ENCODE data around the gene RPS21. TPM values are rescaled to one million over a fixed set of nuclear protein-coding genes. Genes with fewer than 3 reads are reported as not detected.

Gene RPS21
- total and polyA plus RNA-seq, 2 of the 13 experiments (the other 11 are each of a cell fraction or from before 2014, with no cell fraction given): 2,647 to 11,063 TPM

GRCh38 chr20:62405108-62405980 is 18.4 kb downstream of the RPS21 start (continued):
- TF ChIP-seq, protein P1, sequence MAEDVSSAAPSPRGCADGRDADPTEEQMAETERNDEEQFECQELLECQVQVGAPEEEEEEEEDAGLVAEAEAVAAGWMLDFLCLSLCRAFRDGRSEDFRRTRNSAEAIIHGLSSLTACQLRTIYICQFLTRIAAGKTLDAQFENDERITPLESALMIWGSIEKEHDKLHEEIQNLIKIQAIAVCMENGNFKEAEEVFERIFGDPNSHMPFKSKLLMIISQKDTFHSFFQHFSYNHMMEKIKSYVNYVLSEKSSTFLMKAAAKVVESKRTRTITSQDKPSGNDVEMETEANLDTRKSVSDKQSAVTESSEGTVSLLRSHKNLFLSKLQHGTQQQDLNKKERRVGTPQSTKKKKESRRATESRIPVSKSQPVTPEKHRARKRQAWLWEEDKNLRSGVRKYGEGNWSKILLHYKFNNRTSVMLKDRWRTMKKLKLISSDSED (CRISPR knock-in tag; IDR thresholded peaks at IDR 0.05): no peak
- TF ChIP-seq POLR2A (IDR thresholded peaks at IDR 0.05; ENCODE audit: insufficient read depth in 1 of 2, low read depth in 2 of 2, low read length in 2 of 2) (no peak), ZNF577 (CRISPR knock-in tag; IDR thresholded peaks at IDR 0.05; ENCODE audit: borderline replicate concordance, low read depth) (no peak), SP4 (CRISPR knock-in tag; IDR thresholded peaks at IDR 0.05) (peak; percentile 32; the same call in 1 of the 2 replicates), ZFP41 (CRISPR knock-in tag; IDR thresholded peaks at IDR 0.05; ENCODE audit: borderline replicate concordance) (no peak; the same call in 1 of the 2 replicates), XRCC5 (optimal IDR thresholded peaks at IDR 0.05; ENCODE audit: low read length) (peak; percentile 98), POGZ (CRISPR knock-in tag; IDR thresholded peaks at IDR 0.05) (no peak), ZNF850 (CRISPR knock-in tag; conservative IDR thresholded peaks at IDR 0.05) (no peak), ZNF282 (IDR thresholded peaks at IDR 0.05; ENCODE audit: partially characterized antibody) (no peak), CREB1 (IDR thresholded peaks at IDR 0.05) (peak; percentile 99), CREB1 (CRISPR knock-in tag; IDR thresholded peaks at IDR 0.05) (no peak), ZNF180 (CRISPR knock-in tag; IDR thresholded peaks at IDR 0.05; ENCODE audit: borderline replicate concordance, low read depth) (no peak), RFXANK (CRISPR knock-in tag; IDR thresholded peaks at IDR 0.05) (no peak), ZBTB7A (CRISPR knock-in tag; IDR thresholded peaks at IDR 0.05) (0 out of 2 replicates have a peak, but pooled peaks have one; percentile 41), ZNF367 (CRISPR knock-in tag; IDR thresholded peaks at IDR 0.05; ENCODE audit: borderline replicate concordance) (no peak), ZNF329 (CRISPR knock-in tag; IDR thresholded peaks at IDR 0.05; ENCODE audit: low read depth) (no peak), SOX5 (CRISPR knock-in tag; IDR thresholded peaks at IDR 0.05; ENCODE audit: borderline replicate concordance) (no peak), RXRB (CRISPR knock-in tag; IDR thresholded peaks at IDR 0.05; ENCODE audit: borderline replicate concordance) (peak; percentile 22; the same call in 1 of the 2 replicates), NFYB (CRISPR knock-in tag; IDR thresholded peaks at IDR 0.05) (no peak)
- TF ChIP-seq, protein P2, sequence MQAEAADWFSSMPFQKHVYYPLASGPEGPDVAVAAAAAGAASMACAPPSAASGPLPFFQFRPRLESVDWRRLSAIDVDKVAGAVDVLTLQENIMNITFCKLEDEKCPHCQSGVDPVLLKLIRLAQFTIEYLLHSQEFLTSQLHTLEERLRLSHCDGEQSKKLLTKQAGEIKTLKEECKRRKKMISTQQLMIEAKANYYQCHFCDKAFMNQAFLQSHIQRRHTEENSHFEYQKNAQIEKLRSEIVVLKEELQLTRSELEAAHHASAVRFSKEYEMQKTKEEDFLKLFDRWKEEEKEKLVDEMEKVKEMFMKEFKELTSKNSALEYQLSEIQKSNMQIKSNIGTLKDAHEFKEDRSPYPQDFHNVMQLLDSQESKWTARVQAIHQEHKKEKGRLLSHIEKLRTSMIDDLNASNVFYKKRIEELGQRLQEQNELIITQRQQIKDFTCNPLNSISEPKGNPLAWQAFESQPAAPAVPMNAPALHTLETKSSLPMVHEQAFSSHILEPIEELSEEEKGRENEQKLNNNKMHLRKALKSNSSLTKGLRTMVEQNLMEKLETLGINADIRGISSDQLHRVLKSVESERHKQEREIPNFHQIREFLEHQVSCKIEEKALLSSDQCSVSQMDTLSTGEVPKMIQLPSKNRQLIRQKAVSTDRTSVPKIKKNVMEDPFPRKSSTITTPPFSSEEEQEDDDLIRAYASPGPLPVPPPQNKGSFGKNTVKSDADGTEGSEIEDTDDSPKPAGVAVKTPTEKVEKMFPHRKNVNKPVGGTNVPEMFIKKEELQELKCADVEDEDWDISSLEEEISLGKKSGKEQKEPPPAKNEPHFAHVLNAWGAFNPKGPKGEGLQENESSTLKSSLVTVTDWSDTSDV (CRISPR knock-in tag; IDR thresholded peaks at IDR 0.05): no peak
- TF ChIP-seq, protein P3, sequence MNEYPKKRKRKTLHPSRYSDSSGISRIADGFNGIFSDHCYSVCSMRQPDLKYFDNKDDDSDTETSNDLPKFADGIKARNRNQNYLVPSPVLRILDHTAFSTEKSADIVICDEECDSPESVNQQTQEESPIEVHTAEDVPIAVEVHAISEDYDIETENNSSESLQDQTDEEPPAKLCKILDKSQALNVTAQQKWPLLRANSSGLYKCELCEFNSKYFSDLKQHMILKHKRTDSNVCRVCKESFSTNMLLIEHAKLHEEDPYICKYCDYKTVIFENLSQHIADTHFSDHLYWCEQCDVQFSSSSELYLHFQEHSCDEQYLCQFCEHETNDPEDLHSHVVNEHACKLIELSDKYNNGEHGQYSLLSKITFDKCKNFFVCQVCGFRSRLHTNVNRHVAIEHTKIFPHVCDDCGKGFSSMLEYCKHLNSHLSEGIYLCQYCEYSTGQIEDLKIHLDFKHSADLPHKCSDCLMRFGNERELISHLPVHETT (CRISPR knock-in tag; conservative IDR thresholded peaks at IDR 0.05): 0 out of 2 replicates have a peak, but pooled peaks have one; percentile 44
- TF ChIP-seq, protein P4, sequence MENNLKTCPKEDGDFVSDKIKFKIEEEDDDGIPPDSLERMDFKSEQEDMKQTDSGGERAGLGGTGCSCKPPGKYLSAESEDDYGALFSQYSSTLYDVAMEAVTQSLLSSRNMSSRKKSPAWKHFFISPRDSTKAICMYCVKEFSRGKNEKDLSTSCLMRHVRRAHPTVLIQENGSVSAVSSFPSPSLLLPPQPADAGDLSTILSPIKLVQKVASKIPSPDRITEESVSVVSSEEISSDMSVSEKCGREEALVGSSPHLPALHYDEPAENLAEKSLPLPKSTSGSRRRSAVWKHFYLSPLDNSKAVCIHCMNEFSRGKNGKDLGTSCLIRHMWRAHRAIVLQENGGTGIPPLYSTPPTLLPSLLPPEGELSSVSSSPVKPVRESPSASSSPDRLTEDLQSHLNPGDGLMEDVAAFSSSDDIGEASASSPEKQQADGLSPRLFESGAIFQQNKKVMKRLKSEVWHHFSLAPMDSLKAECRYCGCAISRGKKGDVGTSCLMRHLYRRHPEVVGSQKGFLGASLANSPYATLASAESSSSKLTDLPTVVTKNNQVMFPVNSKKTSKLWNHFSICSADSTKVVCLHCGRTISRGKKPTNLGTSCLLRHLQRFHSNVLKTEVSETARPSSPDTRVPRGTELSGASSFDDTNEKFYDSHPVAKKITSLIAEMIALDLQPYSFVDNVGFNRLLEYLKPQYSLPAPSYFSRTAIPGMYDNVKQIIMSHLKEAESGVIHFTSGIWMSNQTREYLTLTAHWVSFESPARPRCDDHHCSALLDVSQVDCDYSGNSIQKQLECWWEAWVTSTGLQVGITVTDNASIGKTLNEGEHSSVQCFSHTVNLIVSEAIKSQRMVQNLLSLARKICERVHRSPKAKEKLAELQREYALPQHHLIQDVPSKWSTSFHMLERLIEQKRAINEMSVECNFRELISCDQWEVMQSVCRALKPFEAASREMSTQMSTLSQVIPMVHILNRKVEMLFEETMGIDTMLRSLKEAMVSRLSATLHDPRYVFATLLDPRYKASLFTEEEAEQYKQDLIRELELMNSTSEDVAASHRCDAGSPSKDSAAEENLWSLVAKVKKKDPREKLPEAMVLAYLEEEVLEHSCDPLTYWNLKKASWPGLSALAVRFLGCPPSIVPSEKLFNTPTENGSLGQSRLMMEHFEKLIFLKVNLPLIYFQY (CRISPR knock-in tag; IDR thresholded peaks at IDR 0.05; ENCODE audit: borderline replicate concordance): peak; percentile 75; the same call in 1 of the 2 replicates

Data from HepG2 (cell line).